ENCODE data around the gene SLC38A3. TPM values are rescaled to one million over a fixed set of nuclear protein-coding genes. Genes with fewer than 3 reads are reported as not detected.

The SLC38A3 gene
- total and polyA plus RNA-seq, 2 of the 8 experiments (the other 6 are each of a cell fraction or from before 2014, with no cell fraction given), result 1.2 to 3.7 TPM

DNA sequence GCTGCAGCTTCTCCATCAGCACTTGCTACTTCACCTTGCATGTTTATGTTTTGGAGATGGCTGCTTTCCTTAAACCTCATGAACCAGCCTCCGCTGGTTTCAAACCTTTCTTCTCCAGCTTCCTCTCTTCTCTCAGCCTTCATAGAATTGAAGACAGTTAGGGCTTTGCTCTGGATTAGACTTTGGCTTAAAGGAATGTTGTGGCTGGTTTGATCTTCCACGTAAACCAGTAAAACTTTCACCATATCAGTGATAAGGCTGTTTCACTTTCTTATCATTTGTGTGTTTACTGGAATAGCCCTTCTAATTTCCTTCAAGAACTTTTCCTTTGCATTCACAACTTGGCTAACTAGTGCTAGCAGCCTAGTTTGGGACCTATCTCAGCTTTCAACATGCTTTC is 25.4 kb upstream of the SLC38A3 start:
- FAIRE-seq (no peak), DNase-seq (ENCODE audit: low read depth in 1 of 2, low spot score in 2 of 2) (no peak)
- H3K9ac ChIP-seq (replicated peaks in 1 of 4; ENCODE audit: extremely low read depth in 1 of 4, low read depth in 3 of 4, low read length in 3 of 4), result no peak overlapping the region
- peaks cover 4 to 10% of the 10 kb centered on the region in 2 experiments for H4K20me1 ChIP-seq (replicated peaks in 1 of 2; ENCODE audit: control insufficient read depth in 1 of 2, insufficient read depth in 2 of 2, low read length in 2 of 2)
- no peaks in the 10 kb centered on the region for H3K79me1 ChIP-seq (ENCODE audit: low read depth, low read length)
- no peaks in the 10 kb centered on the region for H3K27me3 ChIP-seq (replicated peaks in 1 of 4; ENCODE audit: control insufficient read depth in 3 of 4, extremely low read depth in 1 of 4, insufficient read depth in 3 of 4, low read length in 3 of 4)
- no peak overlapping the region for H2BK5ac ChIP-seq (ENCODE audit: low read depth, low read length)
- H3K9me3 ChIP-seq (ENCODE audit: insufficient read depth in 2 of 2, low read depth in 1 of 2, low read length in 1 of 2), result no peaks in the 10 kb centered on the region
- H2AK5ac ChIP-seq (ENCODE audit: low read depth, low read length), result no peak overlapping the region
- no peak overlapping the region for H2BK20ac ChIP-seq (ENCODE audit: low read length)
- no peak overlapping the region for H3K56ac ChIP-seq (replicated peaks; ENCODE audit: insufficient read length, low read depth, low read length)
- H4K91ac ChIP-seq (replicated peaks; ENCODE audit: insufficient read length, low read length), result no peak overlapping the region
- H3K23me2 ChIP-seq (ENCODE audit: low read depth, low read length), result no peaks in the 10 kb centered on the region
- H2BK120ac ChIP-seq (replicated peaks; ENCODE audit: low read depth, low read length), result no peak overlapping the region
- no peaks in the 10 kb centered on the region for H3K79me2 ChIP-seq (ENCODE audit: control insufficient read depth in 1 of 2, insufficient read depth in 2 of 2, low read length in 2 of 2)
- H3K23ac ChIP-seq (ENCODE audit: insufficient read length), result no peak overlapping the region
- no peaks in the 10 kb centered on the region for H3K4me1 ChIP-seq (replicated peaks in 1 of 4; ENCODE audit: control insufficient read depth in 3 of 4, insufficient read depth in 4 of 4, low read length in 3 of 4)
- no peak overlapping the region for H3K4me2 ChIP-seq (ENCODE audit: insufficient read depth in 1 of 2, low read depth in 2 of 2, low read length in 2 of 2)
- ChIA-PET POLR2A (ENCODE audit: partially characterized antibody) (interaction anchor here (1.4 to 1.7 kb wide), 2 partner anchors 14 to 59 kb away, joined by 6 read pairs; no protein-coding TSS in a partner anchor), CTCF (ENCODE audit: partially characterized antibody) (interaction anchor here (0.6 to 25.0 kb wide), 7 partner anchors 11 to 59 kb away, joined by 3 to 1138 read pairs (median 6); partner anchors contain the start of genes GNAT1 and SLC38A3)
- H3K4me3 ChIP-seq (ENCODE audit: extremely low read depth in 1 of 4, insufficient read depth in 2 of 4, low read depth in 3 of 4, low read length in 4 of 4), result no peak overlapping the region
- no peak overlapping the region for H2AFZ ChIP-seq (ENCODE audit: low read length)
- peaks cover 9 to 35% (median 23%) of the 10 kb centered on the region in 4 experiments for H3K36me3 ChIP-seq (ENCODE audit: control insufficient read depth in 2 of 4, insufficient read depth in 4 of 4, low read length in 3 of 4)
- no peak overlapping the region for H3K18ac ChIP-seq (ENCODE audit: extremely low read depth, low read length)
- H4K8ac ChIP-seq (ENCODE audit: extremely low read depth, insufficient read depth, low read length), result no peak overlapping the region
- no peak overlapping the region for H2BK12ac ChIP-seq (ENCODE audit: low read depth, low read length)
- H3K14ac ChIP-seq (ENCODE audit: insufficient read length), result no peak overlapping the region
- no peak overlapping the region for H3K27ac ChIP-seq (ENCODE audit: low read depth, low read length)
- 68% methylated on average over 2 of the region's 2 CpGs; no CpG with 5 or more reads in 1 of the 2 experiments for WGBS, 2 experiments (ENCODE audit: extremely low coverage in 1 of 2, insufficient coverage in 1 of 2, insufficient read length in 1 of 2, insufficient replicate concordance in 2 of 2, low coverage in 1 of 2, low lambda C conversion rate in 2 of 2, missing lambda C conversion rate in 1 of 2)
- H4K5ac ChIP-seq (ENCODE audit: insufficient read length, low read depth, low read length), result no peak overlapping the region
- no peak overlapping the region for H2BK15ac ChIP-seq (ENCODE audit: low read length)
- no peak overlapping the region for H3K4ac ChIP-seq (replicated peaks; ENCODE audit: insufficient read length, low read depth, low read length)
- TF ChIP-seq KDM4A (IDR thresholded peaks at IDR 0.05; ENCODE audit: low read depth, low read length, severe bottlenecking), result no peak
- no peak for TF ChIP-seq KDM5A (IDR thresholded peaks at IDR 0.05; ENCODE audit: low read length)
- TF ChIP-seq RFX5 (IDR thresholded peaks at IDR 0.05; ENCODE audit: borderline replicate concordance, low read depth, low read length), result no peak
- no peak for TF ChIP-seq TAF7 (optimal IDR thresholded peaks at IDR 0.05; ENCODE audit: borderline replicate concordance, low read depth, low read length)
- TF ChIP-seq EZH2 (IDR thresholded peaks at IDR 0.05; ENCODE audit: low read depth, low read length, severe bottlenecking), result no peak

Data from H1 (cell line).